AG08395 (cell line): ENCODE data around the gene PTPRN2.
"Not testable (repeated sequence)": the region's sequence is repeated elsewhere in the genome, so short reads cannot be mapped to it uniquely, and the experiment has no call there.

Source experiments
- DNase-seq: peaks from one replicate; pipeline ENCODE4 v3.0.0; 2012; ENCODE audit warnings: mixed read lengths, low spot score

The PTPRN2 gene

DNA sequence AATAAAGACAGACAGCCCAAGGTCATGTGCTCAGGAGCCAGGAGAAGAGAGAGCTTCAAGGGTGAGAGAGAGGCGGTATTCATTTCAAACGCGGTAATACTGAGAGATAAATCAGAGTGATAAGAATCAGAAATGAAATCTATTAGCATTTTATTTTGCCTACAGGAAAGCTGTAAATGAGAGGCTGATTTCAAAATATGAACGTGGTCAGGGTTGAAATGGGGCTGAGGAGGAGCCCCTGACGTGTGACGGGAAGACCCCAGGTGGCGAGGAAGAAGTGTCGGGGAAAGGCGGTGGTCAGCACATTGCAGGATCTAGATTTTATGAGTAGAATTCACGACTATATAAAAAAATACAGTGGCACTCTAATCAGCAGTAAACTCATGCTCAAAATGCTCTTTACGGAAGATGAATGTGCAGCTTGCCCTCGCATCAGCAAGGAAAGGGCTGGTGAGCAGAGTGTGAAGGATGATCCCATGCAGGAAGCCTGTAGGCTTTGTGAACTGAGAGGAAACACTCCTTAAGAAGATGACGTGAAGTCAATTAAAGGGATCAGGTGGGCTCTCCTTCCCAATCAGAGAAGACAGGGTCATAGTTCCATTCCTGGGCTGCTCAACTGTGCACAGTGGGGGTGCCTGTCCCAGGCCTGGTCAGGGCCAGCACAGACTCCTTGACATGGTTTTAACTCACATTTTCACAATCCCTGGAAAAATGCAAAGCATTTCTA is 360.2 kb downstream of the PTPRN2 start:
- no peak for DNase-seq

DNA sequence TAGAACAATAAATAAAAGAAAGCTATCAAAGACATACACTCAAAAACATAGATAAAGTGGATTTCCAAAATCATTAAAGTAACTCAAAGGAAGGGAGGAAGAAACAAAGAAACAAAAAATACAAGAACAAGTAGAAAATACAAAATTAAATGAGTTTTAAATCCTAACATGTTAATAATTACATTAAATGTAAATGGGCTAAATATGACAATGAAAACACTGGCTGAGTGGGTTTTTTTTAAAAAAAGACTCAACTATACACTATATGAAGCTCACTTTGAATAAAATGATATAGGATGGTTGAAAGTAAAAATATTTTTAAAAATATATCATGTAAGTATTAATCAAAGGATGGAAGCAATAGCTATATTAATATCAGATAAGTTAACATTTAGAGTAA is 371.4 kb downstream of the PTPRN2 start:
- no peak for DNase-seq

DNA sequence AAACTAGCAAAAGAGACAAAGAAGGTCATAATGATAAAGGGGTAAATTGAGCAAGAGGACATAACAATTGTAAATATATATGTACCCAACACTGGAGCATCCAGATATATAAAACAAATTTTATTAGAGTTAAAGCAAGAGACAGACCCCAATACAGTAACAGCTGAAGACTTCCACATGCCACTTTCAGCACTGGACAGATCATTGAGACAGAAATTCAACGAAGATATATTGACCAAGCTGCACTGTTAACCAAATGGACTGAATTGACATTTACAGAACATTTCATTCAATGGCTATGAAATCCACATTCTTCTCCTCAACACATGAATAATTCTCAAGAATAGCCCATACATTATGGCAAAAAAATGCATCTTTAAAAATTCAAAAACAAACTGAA is 378.2 kb downstream of the PTPRN2 start:
- DNase-seq, result no peak

DNA sequence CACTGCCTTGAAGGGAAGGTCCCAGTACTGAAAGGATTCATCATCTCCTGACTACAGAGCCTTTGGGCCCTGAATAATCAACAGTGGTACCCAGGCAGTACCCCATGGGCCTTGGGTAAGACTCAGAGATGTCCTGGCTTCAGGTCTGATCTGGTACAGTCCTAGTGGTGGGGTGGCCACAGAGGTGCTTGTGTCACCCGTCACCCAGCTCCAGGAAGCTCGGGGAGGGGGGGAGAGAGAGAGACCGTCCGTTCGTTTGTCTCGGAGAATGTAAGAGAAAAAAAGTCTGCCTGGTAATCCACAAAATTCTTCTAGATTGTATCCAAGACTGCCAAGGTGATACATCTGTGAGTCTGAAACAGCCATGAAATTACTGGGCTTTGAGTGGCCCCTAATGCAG is 381.3 kb downstream of the PTPRN2 start:
- no peak for DNase-seq

DNA sequence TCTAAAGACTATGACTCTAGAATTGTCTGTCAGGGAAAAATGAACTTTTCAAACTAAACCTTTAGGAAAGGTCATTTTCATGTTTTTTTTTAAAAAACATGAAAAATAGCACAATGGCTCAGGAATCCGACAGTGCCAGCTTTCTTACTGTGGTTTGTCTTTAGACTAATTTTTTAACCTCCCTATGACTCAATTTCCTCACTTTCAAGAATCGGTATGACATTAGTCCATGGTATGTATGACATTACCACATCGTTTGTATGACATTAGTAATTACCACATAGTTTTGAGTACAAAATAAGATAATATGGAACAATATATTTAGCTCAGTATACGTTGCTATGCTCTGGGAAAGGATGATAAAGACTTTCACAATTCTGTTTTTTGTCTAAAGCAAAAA is 383.2 kb downstream of the PTPRN2 start:
- DNase-seq, result no peak

DNA sequence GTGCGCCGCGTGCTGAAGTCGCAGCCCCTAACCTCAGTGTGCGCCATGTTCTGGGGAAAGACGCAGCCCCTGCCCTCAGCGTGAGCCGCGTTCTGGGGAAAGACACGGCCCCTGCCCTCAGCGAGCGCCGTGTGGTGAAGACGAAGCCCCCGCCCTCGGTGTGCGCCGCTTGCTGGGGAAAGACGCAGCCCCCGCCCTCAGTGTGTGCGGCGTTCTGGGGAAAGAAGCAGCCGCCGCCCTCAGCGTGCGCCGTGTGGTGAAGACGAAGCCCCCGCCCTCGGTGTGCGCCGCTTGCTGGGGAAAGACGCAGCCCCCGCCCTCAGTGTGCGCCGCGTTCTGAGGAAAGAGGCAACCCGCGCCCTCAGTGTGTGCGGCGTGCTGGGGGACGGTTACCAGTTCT is 383.7 kb downstream of the PTPRN2 start:
- not testable (repeated sequence) for DNase-seq

DNA sequence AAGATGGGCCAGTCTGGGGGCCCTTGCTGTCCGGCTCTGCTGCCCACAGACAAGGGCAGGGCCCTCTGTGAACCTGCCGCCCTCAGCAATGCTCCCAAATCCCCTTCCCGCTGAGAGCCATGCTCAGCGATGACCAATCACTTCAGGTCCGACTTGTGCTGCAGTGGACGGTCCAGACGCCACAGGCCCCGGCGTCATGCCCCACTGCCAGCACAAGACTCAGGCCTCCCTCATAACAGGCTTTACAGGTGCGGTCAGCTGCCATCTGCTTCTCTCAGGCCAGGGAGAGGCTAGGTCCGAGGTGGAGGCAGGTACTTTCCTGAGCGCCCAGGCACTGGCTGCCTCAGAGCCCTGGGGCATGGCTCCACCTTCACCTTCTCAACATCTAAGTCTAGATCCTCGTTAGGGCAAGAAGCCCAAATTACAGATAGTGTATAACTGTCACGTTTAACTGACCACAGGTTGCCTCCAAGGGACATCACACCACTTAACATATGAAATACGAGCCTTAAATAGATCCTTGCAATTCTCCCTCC is 393.2 kb downstream of the PTPRN2 start:
- DNase-seq, result no peak

DNA sequence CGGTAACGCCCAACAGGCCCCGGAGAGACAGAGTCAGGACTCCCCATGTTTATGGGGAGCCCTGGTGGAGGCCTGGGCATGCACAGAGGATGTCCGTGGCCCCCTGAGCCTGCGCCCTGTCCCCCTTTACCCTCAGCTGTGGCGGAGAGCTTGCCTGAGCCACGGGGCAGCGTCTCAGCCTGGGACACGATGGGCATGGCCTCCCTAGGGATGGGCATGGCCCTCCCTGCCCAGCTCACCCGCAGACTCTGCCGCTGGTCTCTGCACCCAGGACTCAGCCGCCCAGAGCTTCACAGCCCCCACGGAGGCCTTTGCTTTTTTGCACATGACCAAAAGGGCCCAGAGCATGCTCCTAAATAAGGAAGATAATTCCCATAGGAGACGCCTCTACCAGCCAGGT is 394.2 kb downstream of the PTPRN2 start:
- DNase-seq, result no peak

DNA sequence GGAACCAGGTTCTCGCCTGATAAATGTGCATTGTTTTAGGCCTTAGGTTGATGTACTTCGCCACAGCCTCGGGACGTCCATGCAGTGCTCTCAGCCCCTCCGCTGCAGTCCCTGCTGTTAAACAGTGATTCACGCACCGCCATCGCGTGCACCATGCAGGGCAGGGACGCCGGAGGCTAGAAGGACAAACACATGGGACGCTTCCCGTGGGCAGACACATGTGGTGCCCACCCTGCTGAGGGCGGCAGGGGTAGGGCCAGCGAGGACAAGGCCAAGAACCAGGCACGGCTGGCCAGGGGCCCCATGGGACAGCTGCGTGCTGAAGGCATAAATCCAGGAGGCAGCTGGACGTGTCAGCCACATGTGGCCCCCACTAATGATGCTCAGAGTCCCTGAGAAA is 394.7 kb downstream of the PTPRN2 start:
- DNase-seq, result no peak

DNA sequence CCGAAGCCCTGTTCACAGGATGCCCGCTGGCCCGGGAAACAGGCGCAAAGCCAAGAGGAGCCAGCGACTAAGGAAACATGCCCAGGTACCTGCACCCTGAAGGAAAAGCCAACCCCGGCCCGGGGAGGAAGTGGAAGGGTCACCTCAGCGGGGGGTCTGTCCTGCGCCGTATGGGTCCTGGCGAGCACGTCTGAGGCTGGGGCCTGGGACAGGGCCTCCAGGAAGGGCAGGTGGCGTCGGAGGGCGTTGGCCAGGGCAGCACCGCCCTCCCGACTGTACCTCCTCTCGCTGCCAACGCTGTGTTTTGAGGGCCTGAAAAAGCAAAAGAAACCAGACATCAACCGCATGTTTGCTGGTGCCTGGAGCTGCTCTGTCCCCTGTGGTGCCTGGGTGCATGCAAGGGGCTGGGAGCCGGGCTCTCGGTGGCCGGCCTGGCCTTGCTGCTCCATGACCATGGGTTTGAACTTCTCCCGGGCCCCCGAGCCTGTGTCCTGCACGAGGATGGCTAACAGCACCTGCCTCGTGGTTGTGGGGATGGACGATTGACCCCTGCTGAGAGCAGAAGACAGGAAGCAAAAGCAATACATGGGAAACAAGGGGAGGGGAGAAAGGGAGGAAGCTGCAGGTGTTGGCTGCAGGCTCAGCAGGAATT is 395.3 kb downstream of the PTPRN2 start:
- DNase-seq, result no peak

DNA sequence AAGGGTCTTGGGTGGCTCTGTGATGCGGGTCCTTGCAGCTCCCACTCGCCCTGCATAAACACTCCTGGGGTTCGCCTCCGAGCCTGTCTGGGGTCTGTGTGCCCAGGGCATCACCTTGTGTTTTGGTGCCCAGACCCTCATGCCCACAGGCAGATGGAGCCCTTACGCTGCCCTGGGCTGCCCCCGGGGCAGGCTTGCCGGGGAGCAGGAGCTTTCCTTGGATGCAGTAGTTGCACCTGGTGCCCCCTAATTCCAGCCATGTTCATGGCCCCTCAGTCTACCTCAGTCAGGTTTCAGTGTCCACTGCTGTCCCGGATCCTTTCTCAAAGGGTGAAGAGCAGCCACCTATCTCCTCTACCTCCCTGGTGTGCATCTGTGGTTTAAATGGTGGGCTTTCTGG is 396.0 kb downstream of the PTPRN2 start:
- no peak for DNase-seq

DNA sequence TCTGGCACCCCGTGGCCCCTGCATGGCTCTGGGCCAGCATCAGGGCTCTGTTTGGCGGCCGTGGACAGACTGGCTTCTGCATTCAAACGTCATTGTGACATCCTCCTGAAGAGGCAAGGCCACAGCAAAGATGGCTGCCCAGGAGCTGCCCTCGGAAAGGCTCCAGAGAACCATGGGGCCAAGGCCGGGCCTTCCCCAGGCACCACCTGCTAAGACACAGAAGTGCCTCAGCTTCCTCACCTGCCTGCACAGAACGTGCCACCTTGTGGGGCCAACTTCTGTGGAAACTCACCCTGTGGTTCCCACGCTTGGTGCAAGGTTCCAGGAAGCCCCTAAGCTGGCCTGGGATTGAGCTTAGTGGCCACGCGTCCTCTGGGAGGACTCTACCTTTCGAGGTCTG is 396.9 kb downstream of the PTPRN2 start:
- no peak for DNase-seq

DNA sequence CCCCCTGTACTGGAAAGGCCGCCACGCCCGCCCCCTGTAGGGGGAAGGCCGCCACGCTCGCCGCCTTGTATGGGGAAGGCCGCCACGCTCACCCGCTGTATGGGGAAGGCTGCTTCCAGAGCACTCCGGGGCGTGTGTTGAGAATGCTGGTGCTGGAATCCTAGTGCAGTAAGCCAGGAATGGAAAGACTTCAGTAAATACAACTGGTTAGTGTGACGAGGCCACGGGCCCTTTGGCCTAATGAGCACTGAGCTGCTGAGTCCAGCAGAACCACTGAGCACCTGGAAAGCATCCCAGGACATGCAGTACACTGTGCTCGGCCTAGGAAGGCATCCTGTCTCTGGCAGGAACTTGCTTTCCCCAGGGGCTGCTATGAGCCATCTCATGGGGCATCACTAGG is 398.9 kb downstream of the PTPRN2 start:
- DNase-seq, result no peak

DNA sequence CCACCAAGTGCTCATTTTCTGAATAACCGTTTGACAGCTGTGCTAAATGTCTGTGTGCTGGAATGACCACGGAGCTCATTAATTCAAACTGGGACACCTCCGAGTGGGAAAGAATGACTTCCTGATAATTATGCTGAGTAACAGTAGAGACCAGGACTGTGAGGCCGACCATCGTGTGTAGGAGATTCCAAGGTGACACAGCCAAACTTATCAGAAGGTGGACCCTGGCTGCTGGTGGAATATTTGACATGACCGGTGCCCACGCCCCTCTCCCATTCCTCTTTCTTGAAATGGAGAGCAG is 400.0 kb downstream of the PTPRN2 start:
- DNase-seq, result no peak

DNA sequence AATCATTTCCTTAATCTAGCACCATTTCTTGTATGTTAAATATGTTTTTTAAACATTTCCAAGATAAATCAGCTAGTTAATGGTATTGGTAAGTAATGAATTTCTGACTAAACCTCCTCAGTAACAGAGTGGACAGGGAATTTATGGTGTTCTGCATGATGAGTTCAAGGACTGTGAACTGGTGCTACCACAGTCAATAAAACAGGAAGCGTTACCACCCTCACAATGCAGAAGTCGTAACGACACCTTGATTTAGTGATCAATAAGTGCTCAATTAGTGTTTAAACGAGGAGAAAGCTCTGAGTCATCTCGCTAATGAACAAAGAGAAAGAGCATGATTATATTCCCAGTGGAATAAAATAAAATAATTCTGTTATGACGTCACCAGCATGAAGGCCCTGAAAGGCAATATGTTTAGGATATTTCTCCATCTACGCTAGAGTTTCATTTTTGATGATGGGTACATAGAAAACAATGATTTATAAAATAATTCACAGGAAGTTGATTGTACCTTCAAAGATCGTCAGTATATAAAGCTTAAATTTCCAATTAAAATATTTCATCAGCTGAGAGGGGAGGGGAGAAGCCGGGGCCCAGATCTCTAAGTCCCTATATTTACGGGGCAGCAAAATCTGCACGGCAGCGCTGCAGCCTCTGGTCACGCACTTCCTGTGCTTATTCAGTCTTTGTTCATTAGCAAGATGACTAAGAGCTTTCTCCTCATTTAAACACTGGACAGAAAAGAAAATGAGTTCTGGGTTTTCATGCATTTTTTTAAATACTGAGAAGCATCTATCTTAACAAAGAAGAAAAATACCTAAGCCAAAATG is 400.5 kb downstream of the PTPRN2 start:
- DNase-seq, result no peak

DNA sequence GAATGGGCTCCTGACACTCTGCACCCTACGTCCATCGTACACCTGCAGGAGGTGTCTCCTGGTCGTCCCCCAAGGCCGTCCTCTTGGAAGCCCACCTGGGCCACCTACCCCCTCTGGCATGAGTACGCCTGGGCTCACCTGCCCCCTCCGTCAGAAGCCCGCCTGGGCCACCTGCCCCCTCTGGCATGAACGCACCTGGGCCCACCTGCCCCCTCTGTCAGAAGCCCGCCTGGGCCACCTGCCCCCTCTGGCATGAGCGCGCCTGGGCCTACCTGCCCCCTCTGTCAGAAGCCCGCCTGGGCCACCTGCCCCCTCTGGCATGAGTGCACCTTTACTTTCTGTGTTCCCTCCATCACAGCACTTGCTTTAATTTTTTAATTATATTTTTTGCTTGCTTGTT is 401.2 kb downstream of the PTPRN2 start:
- DNase-seq, result no peak

DNA sequence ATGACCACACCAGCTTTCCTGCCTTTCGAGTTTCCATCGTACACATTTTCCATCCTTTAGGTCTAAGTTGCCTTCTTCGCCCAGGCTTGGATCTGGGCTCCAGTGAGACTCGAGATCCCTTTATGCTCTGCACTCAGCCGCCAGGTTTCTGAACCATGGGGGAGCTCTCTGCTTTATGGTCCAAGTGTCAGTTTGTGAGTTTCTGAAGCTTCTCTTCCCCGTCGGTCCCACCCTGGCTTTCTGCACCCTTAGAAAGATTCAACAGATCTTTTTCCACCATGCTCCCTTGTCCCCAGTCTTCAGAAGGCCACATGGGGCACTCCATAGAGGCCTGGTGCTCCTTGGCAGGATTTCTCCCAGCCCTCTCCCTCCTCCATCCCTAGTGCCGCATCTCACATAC is 402.0 kb downstream of the PTPRN2 start:
- no peak for DNase-seq

DNA sequence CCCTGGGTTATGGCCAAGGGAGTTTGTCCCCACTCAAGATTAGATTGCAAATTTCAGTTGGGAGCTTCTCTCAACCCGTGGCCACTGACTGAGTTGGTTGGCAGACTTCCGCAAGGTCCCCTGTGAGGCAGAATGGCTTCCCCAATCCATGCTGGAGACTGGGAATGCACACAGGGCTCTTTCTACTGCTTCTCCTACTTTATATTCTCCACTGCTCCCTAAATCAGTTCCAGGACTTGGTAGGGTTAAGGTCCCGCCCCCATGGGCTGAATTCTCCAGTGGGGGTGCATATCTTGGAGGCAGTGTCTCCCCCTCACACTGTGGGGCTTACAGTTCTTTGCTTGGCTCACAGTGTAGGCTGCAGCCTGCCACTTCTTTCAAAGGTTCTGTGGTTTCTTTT is 404.2 kb downstream of the PTPRN2 start:
- DNase-seq, result no peak

DNA sequence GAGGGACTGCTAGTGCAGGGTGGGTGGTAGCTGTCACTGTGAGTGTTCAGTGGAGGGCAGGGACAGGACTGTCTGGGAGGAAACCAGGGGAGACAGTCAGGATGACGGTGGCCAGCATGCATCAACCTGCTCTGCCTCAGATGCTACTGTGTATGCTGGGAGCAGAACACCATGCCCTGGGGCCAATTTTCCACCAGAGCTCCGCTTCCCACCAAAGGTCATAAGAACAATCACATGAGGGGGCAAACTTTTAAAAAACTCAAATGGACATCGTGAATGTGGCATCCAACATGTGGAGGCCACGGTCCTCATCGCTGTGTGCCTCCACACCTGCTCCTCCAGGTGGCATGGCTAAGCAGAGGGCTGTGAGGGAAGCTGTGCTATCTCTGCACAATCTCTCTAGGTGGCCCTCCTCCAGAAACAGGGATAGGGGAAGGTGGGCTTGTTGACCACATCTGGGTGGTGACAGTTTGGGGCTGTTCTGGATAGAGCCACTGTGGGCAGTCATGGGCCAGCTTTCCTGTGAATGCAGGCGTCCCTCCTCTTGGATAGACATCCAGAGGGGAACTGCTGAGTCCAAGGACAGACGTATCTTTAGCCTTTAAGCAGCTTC is 411.0 kb downstream of the PTPRN2 start:
- no peak for DNase-seq

DNA sequence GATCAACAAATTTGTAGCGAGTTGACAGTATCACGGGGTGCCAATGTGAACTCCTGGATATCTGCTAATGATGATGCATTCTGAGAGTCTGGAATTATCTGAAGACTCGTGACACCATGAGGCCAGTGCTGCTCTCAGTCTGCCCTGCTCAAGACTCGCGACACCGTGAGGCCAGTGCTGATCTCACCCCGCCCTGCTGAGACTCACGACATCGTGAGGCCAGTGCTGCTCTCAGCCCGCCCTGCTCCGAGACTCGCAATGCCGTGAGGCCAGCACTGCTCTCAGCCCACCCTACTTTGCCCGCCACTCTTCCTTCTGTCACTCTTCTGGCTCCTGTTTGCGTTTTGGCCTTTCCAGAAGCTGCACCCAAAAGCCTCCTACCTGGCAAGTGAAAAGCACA is 411.8 kb downstream of the PTPRN2 start:
- DNase-seq, result no peak

DNA sequence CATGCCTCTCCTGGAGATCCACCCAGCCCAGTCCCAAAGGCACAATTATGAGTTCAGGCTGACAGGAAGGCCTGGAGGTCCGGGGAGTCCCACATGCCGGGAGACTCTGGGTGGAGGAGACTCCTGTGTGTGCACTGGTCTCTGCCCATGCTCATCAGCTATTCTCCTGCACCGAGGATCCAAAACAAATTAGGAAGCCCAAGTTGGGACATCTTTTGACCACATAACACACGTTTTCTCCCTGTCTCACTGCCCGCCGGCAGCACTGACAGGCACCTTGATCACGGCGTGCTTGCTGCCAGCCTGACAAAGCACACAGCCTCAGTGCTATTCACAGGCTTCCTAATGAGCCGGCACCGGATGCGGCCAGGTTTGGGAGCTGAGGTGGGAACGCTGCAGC is 412.7 kb downstream of the PTPRN2 start:
- no peak for DNase-seq

DNA sequence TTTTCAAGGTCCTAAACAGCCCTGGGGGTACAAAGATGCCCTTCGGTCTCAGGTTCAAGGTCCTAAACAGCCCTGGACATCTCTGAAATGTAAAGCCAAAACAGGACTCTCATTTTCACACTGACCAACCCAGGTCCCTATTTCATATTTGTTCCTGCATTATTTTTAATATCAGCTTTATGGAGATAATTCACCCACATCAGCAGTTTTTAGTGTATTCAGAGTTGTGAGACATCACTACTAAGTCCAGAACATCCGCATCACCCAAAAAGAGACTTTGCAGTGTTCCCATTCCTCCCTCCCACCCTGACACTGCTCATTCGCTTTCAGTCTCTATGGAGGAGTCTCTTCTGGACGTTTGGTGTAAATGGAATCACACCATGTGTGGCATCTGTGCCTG is 420.2 kb downstream of the PTPRN2 start:
- no peak for DNase-seq
